NCI-H2227 treated with DMSO at 0.1 percent for 48 hours (cell line): ENCODE results near the gene OAS1.
"Not testable (repeated sequence)": the region's sequence is repeated elsewhere in the genome, so short reads cannot be mapped to it uniquely, and the experiment has no call there.

ENCODE experiments used
- DNase-seq: peaks from one replicate; lab custom pipeline; 2025; lab: John Stamatoyannopoulos, UW

Gene OAS1

DNA sequence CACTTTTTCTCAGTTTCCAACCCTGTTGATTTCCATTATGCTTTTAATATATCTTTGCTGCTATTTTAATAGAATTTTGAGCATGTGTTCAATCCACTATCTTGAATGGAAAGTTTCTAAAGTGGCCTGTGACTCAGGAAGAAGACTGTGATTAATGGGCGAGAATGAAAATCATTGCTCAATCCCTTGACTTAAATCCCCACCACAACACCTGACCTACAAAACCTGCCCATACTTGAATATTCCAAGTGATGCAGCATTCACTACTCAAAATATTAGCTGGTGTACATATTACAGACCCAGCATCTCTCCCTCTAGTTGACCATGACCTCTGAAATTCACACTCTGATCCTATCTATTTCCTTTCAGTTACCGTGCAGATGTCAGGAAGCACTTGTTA lies 30.2 kb downstream of the OAS1 start:
- no peak for DNase-seq

DNA sequence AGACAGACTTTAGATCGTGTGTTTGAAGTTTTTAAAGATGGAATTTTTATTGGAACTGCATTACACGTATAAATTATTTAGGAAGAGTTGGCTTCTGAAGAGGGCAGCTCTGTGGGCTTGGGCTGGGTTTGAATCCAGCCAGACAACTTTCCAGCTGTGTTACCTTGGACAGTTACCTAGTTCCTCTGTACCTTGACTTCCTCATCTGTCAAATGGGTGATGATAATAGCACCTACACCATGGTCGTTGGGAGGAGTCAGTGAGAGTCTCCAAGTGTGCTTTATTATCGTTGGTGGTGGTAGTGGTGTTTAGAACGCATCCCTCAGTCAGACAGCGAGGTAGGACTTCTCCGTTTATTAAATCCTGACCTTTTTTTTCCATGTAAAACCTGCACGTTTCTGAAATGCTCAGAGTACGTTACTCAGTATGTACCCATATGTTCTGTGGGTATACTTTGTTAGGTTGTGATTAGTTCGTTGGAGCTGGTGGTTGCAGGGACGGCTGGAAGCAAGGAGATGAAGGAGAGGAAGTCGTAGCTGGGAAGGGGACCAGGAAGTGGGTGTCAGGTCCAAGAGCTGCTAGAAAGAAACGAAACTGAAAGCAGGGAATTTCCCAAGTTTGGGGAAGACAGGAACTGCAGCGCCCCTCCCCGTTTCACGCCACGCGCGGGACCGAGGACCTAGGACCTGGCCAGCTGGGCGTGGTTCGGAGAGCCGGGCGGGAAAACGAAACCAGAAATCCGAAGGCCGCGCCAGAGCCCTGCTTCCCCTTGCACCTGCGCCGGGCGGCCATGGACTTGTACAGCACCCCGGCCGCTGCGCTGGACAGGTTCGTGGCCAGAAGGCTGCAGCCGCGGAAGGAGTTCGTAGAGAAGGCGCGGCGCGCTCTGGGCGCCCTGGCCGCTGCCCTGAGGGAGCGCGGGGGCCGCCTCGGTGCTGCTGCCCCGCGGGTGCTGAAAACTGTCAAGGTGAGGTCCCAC lies 31.3 kb downstream of the OAS1 start, which contains the start of gene OAS3:
Gene OAS3, plus strand, starts transcription at position 734 of the 979 bp plus-strand sequence. Its CDS starts 57 bp downstream, at position 791.
- peak; percentile 68 for DNase-seq

DNA sequence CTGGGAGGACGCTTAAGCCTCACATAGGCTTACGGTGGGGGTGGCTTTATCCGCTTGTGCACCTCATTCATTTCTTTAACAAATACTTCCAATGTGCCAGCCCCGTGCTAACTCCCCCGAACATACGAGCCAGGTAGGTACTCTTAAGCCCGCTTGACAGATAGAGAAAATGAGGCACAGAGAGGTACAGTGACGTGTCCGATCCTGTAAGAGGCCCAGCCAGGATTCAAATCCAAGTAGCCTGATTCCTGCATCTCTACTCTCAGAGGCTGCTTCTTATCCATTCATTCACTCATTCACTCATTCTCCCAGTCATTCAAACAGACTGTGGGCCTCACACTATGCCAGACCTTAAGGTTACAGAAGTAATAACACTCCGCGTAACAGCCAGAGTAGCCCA lies 32.0 kb downstream of the OAS1 start:
- DNase-seq: peak; percentile 22

DNA sequence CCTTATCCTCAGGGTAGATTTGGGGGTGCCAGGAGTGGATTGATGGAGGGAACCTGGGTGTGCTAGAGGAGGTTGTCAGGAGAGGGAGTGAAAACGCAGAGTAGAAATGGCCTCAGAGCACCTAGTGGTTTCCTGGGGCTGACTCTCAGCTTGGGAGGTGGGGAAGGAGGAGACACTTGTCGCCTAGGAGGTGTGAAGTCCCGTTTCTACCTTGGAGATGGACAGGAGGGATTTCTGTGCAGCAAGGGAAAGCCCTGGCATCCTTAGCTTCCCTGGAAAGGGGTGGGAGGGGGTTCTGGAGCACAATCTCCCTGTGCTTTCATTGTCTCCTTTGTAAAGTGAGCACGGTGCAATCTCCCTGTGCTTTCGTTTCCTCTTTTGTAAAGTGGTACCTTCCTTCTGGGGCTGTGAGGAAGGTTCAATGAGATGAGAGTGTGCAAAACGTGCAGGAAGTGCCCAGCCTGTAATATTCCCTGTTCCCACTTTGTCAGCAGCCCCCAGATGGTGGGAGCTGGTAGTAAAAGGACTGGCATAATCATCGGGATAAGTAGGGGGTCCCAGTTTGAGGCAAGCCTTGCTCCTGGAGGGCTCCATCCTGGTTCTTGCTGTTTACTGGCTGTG lies 33.1 kb downstream of the OAS1 start:
- peak; percentile 30 for DNase-seq

DNA sequence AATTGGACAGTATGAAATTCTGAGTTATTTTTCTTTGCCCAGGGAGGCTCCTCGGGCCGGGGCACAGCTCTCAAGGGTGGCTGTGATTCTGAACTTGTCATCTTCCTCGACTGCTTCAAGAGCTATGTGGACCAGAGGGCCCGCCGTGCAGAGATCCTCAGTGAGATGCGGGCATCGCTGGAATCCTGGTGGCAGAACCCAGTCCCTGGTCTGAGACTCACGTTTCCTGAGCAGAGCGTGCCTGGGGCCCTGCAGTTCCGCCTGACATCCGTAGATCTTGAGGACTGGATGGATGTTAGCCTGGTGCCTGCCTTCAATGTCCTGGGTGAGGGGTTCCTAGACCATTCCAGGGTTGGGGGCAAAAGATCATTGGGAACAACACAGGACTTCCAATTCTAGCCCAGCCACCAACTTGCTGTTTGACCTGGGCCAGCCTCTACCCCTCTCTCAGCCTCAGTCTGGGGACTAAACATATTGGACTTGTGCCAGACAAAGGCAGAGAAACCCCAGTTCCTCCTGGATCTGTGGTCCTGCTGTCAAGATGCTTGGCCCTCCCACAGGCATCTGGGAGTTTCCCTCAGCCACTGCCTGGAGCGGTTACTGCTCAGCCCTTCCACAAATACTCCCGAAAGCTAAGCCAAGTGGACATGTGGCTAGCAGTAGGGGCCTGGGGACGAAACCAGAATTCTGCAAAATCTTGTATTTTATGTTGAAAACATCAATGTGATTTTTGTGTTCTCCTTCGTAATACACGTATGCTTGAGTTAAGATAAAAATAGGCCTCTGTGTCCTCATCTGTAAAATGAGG lies 35.0 kb downstream of the OAS1 start:
- no peak for DNase-seq

DNA sequence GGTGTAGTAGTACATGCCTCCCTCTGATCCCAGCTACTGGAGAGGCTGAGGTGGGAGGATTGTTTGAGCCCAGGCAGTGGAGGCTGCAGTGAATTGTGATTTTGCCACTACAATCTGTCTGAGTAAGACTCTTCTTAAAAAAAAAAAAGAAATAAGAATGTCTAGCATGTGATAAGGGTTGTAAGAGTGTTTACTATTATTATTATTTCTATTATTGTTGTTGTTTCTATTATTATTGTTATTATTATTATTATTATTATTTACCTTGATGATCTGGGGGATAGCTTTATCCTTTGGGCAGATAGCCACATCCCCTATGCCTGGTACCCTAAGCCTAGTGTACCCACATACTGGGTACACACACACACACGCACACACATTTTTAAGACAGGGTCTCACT lies 35.8 kb downstream of the OAS1 start:
- no peak for DNase-seq

DNA sequence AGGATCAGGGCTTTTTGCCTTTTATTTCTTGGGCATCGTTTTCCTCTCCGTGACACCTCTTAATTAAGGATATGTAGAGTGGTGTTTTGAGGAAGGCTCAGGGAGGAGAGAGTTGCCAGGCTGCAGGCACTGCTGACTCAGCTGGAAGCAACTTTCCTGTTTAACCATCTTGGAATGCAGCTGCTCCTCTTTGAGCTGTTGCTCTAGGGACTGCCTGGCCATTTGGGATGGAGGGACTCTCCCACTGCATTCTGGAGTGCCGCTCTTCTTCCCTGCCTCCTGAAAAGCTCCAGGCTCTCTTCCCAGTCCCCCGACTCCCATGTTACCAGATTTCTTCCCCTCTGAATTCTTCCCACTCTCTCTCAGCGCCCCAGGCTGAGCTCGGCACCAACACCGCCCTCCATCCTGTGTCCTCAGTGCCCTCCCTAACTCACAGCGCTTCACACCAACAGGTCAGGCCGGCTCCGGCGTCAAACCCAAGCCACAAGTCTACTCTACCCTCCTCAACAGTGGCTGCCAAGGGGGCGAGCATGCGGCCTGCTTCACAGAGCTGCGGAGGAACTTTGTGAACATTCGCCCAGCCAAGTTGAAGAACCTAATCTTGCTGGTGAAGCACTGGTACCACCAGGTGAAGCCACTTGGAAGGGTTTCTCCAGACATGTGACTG lies 37.4 kb downstream of the OAS1 start:
- no peak for DNase-seq

DNA sequence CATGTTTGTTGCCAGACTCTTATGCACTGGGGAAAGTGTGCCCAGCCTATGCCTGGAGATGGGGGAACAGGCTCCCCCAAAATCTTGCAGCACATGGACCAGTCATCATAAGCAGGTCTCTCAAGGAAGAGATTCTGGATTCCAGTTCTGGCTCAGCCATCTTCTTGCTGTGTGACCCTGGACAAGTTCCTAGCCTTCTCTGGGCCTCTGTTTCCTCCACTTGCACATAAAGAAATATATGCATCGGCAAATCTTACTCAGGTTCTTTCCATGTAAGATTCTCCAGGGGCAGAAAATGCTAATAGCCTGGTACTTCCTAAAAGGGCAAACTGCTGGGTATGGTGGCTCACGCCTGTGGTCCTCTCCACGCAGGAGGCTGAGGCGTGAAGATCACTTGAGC lies 38.8 kb downstream of the OAS1 start:
- no peak for DNase-seq

DNA sequence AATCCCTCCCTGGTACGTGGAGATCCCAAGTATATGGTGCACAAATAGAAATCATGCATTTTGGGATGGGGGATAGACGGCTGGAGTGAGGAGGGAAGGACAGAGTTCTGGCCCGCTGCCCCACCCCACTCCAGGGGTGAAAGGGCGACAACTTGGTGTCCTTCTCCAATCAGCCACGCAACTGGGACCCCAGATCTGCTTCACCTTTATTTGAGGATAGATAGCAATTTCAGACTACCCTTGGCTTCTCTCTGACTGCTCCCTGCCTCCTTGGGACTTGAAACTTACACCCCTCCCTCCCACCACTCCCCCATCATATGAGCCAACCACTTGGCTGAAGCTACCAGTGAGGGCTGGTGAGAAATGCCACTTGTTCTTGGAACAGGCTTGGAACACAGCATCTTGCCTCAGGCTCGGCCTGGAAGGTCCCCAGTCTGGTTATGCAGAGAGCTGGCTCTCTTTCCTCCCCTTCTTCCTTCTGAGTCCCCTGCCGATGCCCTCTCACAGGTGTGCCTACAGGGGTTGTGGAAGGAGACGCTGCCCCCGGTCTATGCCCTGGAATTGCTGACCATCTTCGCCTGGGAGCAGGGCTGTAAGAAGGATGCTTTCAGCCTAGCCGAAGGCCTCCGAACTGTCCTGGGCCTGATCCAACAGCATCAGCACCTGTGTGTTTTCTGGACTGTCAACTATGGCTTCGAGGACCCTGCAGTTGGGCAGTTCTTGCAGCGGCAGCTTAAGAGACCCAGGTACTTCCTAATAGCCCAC lies 39.7 kb downstream of the OAS1 start:
- DNase-seq: no peak

DNA sequence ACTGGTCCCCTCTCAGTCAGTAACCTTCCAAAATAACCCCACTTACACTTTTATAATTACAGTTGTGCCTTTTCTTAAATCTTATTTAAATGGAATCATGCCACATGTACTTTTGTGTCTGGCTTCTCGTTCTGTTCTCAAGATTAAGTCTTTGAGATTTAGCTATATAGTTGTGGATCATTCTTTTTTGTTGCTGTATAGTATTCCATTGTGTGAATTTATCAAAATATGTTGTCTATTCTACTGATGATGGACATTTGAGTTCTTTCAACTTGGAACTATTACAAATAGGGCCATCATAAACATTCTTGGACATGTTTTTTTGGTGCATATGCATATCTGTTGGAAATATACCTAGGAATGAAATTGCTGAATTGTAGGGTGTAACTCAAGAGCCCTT lies 40.6 kb downstream of the OAS1 start:
- no peak for DNase-seq

DNA sequence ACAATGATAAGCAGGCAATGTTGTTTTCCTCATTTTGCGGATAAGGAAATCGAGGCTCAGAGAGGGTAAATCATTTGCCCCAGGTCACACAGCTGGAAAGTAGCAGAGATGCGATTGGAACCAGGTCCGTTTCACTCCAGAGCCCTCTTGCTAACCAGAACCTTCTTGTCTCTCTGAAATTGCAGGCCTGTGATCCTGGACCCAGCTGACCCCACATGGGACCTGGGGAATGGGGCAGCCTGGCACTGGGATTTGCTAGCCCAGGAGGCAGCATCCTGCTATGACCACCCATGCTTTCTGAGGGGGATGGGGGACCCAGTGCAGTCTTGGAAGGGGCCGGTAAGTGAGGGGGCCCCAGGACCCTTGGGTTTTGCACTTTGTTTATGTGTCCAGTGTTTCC lies 41.0 kb downstream of the OAS1 start:
- no peak for DNase-seq

DNA sequence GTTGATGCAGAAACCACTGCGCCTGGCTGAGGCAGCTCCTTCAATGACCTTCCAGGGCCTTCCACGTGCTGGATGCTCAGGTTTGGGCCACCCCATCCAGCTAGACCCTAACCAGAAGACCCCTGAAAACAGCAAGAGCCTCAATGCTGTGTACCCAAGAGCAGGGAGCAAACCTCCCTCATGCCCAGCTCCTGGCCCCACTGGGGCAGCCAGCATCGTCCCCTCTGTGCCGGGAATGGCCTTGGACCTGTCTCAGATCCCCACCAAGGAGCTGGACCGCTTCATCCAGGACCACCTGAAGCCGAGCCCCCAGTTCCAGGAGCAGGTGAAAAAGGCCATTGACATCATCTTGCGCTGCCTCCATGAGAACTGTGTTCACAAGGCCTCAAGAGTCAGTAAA lies 42.0 kb downstream of the OAS1 start:
- DNase-seq: no peak

DNA sequence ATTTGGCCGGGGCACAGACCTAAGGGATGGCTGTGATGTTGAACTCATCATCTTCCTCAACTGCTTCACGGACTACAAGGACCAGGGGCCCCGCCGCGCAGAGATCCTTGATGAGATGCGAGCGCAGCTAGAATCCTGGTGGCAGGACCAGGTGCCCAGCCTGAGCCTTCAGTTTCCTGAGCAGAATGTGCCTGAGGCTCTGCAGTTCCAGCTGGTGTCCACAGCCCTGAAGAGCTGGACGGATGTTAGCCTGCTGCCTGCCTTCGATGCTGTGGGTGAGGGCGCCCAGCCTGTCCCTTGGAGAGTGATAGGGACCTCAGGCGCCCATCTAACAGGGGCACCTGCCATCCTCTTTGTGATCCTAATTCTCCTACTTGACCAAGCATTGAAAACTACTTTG lies 43.9 kb downstream of the OAS1 start:
- no peak for DNase-seq

DNA sequence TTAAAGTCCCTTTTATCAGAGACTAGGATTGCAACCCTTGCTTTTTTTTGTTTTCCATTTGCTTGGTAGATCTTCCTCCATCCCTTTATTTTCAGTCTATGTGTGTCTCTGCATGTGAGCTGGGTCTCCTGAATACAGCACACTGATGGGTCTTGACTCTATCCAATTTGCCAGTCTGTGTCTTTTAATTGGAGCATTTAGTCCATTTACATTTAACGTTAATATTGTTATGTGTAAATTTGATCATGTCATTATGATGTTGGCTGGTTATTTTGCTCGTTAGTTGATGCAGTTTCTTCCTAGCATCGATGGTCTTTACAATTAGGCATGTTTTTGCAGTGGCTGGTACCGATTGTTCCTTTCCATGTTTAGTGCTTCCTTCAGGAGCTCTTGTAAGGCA lies 50.4 kb downstream of the OAS1 start:
- not testable (repeated sequence) for DNase-seq

DNA sequence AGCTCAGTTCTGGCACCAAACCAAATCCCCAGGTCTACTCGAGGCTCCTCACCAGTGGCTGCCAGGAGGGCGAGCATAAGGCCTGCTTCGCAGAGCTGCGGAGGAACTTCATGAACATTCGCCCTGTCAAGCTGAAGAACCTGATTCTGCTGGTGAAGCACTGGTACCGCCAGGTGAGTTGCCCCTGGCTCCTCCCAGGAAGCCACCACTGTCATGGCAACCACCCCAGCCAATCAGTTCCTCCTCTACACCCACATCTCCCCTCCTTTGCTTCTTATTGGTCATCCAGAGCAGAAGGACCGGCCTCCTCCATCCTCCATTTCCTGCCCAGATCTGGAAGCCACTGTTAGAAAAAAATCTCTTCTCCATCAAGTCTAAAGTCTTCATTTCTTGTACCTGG lies 54.3 kb downstream of the OAS1 start:
- DNase-seq: no peak

DNA sequence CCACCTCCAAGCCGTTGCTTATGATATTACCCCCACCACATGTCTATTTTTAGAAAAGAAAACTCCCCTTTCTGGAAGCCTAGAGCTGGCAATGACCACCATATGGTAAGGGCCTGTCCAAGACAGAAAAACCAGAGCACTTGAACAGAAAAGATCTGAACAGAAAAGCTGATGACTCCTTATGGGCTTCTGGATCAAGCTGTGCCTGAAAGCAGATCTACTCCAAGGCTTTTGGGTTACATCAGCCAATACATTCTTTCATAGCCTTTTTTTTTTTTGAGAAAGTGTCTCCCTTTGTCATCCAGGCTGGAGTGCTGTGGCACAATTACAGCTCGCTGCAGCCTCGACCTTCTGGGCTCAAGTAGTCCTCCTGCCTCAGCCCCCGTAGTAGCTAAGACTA lies 54.8 kb downstream of the OAS1 start:
- no peak for DNase-seq

DNA sequence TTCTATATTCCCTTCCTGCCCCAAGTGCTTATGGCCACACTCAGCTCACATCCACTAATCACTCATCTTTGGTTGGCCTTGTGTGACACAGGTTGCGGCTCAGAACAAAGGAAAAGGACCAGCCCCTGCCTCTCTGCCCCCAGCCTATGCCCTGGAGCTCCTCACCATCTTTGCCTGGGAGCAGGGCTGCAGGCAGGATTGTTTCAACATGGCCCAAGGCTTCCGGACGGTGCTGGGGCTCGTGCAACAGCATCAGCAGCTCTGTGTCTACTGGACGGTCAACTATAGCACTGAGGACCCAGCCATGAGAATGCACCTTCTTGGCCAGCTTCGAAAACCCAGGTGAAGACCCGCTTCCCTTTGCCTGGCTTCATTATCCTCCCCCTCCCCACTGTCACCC lies 55.8 kb downstream of the OAS1 start:
- DNase-seq: no peak

DNA sequence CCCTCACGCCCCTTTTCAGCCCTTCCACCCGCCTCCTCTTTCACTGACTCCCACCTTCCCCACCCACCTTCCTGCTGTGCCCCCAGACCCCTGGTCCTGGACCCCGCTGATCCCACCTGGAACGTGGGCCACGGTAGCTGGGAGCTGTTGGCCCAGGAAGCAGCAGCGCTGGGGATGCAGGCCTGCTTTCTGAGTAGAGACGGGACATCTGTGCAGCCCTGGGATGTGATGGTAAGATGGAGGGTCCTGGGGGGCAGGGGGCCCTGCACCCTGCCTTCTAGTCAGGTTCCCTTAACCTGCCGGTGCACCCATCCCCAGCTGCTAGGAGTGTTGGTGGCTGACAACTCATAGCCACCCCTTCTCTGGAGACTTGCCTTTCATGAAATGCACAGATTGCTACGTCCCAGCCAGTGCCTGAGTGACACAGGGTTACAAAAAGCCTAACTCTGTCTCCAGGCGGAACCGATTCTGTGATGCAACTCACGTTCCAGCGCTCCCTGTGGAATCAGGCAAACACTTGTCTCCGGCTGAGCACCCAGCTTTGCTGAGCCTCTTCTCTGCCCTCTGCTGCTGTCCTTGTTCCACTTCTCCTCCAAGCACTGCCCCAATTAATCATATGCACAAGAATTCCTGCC lies 56.6 kb downstream of the OAS1 start:
- no peak for DNase-seq

DNA sequence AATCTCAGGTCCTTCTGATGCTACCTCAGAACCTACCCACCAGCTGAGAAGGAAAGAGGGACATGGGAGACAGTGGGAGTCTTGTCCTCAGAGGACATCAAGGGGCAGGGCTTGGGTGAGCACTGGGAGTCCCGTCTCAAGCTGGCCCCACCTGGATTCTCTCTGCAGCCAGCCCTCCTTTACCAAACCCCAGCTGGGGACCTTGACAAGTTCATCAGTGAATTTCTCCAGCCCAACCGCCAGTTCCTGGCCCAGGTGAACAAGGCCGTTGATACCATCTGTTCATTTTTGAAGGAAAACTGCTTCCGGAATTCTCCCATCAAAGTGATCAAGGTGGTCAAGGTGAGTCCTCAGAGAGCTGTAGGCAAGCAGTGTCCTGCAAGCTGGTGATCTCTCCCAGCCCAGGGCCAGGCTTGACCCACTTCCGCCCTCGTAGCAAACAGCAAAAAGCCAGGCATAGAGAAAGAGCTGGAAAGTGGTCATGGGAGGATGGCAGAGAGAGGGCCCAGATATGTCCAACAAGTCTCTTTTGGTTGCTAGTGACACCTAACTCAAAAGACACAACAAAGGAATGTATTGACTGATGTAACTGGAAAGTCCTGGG lies 57.4 kb downstream of the OAS1 start:
- no peak for DNase-seq

DNA sequence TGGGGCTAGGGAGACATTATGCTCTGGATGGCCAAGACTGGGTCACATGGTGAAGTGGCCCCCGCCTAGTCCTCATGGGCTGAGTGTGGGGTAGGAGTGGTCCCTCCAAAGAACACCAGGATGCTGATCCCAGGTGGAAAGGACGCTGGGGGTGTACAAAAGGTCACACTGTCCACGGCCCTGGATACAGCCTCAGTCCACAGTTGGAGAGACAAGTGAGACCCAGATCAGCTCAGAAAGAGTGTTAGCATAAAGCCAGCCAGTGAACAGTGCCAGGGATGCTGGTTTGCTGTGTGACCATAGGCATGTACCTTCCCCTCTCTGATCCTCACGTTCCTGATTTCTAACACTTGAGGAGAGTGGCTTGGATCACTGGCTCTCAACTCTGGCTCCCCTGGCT lies 58.2 kb downstream of the OAS1 start:
- no peak for DNase-seq
